ENCODE measurements around the gene ZNF28.
"Not testable (repeated sequence)": the region's sequence is repeated elsewhere in the genome, so short reads cannot be mapped to it uniquely, and the experiment has no call there.

Gene ZNF28

GRCh38 chr19:52821204-52821960 lies at the start of gene ZNF28:
Gene ZNF28 (minus strand): TSS chr19:52821633. CDS start chr19:52817958, 3,675 bp downstream.
- not testable (repeated sequence) for H3K27me3 Mint-ChIP-seq, H3K9me3 Mint-ChIP-seq
- peaks cover 25% of the 10 kb centered on the region for H3K4me1 Mint-ChIP-seq
- H3K36me3 Mint-ChIP-seq (ENCODE audit: insufficient read depth) = peaks cover 22% of the 10 kb centered on the region
- ATAC-seq (replicated peaks; ENCODE audit: extremely low read depth, poor library complexity, severe bottlenecking) (peak; percentile 99), DNase-seq (ENCODE audit: low spot score in 2 of 2) (peak; percentile 36 to 46)
- H3K4me3 Mint-ChIP-seq = peak within 1 kb of the TSS; percentile 86
- peak within 1 kb of the TSS; percentile 94 for H3K27ac Mint-ChIP-seq (ENCODE audit: low read depth)

GRCh38 chr19:52868031-52868430 lies 46.6 kb upstream of the ZNF28 start:
- not testable (repeated sequence) for H3K4me1 Mint-ChIP-seq; DNase-seq (ENCODE audit: low spot score in 2 of 2); H3K27me3 Mint-ChIP-seq; H3K4me3 Mint-ChIP-seq; H3K27ac Mint-ChIP-seq (ENCODE audit: low read depth); H3K36me3 Mint-ChIP-seq (ENCODE audit: insufficient read depth); ATAC-seq (replicated peaks; ENCODE audit: extremely low read depth, poor library complexity, severe bottlenecking); H3K9me3 Mint-ChIP-seq

- H3K36me3 Mint-ChIP-seq (ENCODE audit: insufficient read depth) = peaks cover 17% of the 10 kb centered on the region
- DNase-seq (ENCODE audit: low spot score in 2 of 2) (peak; percentile 56 to 70), ATAC-seq (replicated peaks; ENCODE audit: extremely low read depth, poor library complexity, severe bottlenecking) (peak; percentile 100)
- not testable (repeated sequence) for H3K9me3 Mint-ChIP-seq, H3K27me3 Mint-ChIP-seq
- H3K4me1 Mint-ChIP-seq = peaks cover 33% of the 10 kb centered on the region
- H3K27ac Mint-ChIP-seq (ENCODE audit: low read depth) = peak within 1 kb of the TSS; percentile 86
- H3K4me3 Mint-ChIP-seq = peak within 1 kb of the TSS; percentile 94
These were observed 36.2 kb upstream of the ZNF28 start, which contains the start of gene ZNF468 for GRCh38 chr19:52857378-52858191. Gene ZNF468 (minus strand): TSS chr19:52857619. CDS start chr19:52854272, 3,347 bp downstream.

GRCh38 chr19:52856540-52857377 lies 35.3 kb upstream of the ZNF28 start:
- not testable (repeated sequence) for H3K27me3 Mint-ChIP-seq; H3K9me3 Mint-ChIP-seq; DNase-seq (ENCODE audit: low spot score in 2 of 2)
- Mint-ChIP-seq H3K27ac (ENCODE audit: low read depth) (peak overlapping the region; percentile 86), H3K4me3 (peak overlapping the region; percentile 94), H3K4me1 (peaks cover 33% of the 10 kb centered on the region), H3K36me3 (ENCODE audit: insufficient read depth) (peaks cover 23% of the 10 kb centered on the region)
- ATAC-seq (replicated peaks; ENCODE audit: extremely low read depth, poor library complexity, severe bottlenecking) = peak; percentile 19

- not testable (repeated sequence) for H3K27me3 Mint-ChIP-seq; H3K9me3 Mint-ChIP-seq; H3K4me3 Mint-ChIP-seq; ATAC-seq (replicated peaks; ENCODE audit: extremely low read depth, poor library complexity, severe bottlenecking); H3K4me1 Mint-ChIP-seq; DNase-seq (ENCODE audit: low spot score in 2 of 2); H3K27ac Mint-ChIP-seq (ENCODE audit: low read depth)
- H3K36me3 Mint-ChIP-seq (ENCODE audit: insufficient read depth) = peaks cover 82% of the 10 kb centered on the region
These were observed 25.9 kb upstream of the ZNF28 start for GRCh38 chr19:52847352-52847751.

- H3K27me3 Mint-ChIP-seq; H3K27ac Mint-ChIP-seq (ENCODE audit: low read depth): not testable (repeated sequence)
These were observed 19.5 kb upstream of the ZNF28 start for GRCh38 chr19:52840825-52841465.

GRCh38 chr19:52834289-52834688 lies 12.9 kb upstream of the ZNF28 start:
- Mint-ChIP-seq H3K27ac (ENCODE audit: low read depth) (peak overlapping the region; percentile 91), H3K9me3 (peaks cover 19% of the 10 kb centered on the region)
- not testable (repeated sequence) for ATAC-seq (replicated peaks; ENCODE audit: extremely low read depth, poor library complexity, severe bottlenecking); H3K27me3 Mint-ChIP-seq; H3K4me3 Mint-ChIP-seq; H3K36me3 Mint-ChIP-seq (ENCODE audit: insufficient read depth); DNase-seq (ENCODE audit: low spot score in 2 of 2); H3K4me1 Mint-ChIP-seq

More at GRCh38 chr19:52840825-52841465, 19.5 kb upstream of the ZNF28 start:
- H3K4me1 Mint-ChIP-seq; DNase-seq (ENCODE audit: low spot score in 2 of 2); ATAC-seq (replicated peaks; ENCODE audit: extremely low read depth, poor library complexity, severe bottlenecking); H3K4me3 Mint-ChIP-seq: not testable (repeated sequence)
- Mint-ChIP-seq H3K9me3 (peaks cover 20% of the 10 kb centered on the region), H3K36me3 (ENCODE audit: insufficient read depth) (peaks cover 49% of the 10 kb centered on the region)

- DNase-seq (ENCODE audit: low spot score in 2 of 2) = peak in 1 of 2 donors; percentile 12
- not testable (repeated sequence) for H3K36me3 Mint-ChIP-seq (ENCODE audit: insufficient read depth); H3K4me1 Mint-ChIP-seq; H3K27me3 Mint-ChIP-seq
- H3K4me3 Mint-ChIP-seq = peak overlapping the region; percentile 43
- H3K27ac Mint-ChIP-seq (ENCODE audit: low read depth) = peak overlapping the region; percentile 91
- peaks cover 19% of the 10 kb centered on the region for H3K9me3 Mint-ChIP-seq
- ATAC-seq (replicated peaks; ENCODE audit: extremely low read depth, poor library complexity, severe bottlenecking) = peak; percentile 84
These were observed 12.1 kb upstream of the ZNF28 start for GRCh38 chr19:52833541-52833940.

GRCh38 chr19:52829866-52830265 lies 8.4 kb upstream of the ZNF28 start:
- not testable (repeated sequence) for DNase-seq (ENCODE audit: low spot score in 2 of 2); H3K4me1 Mint-ChIP-seq; H3K27ac Mint-ChIP-seq (ENCODE audit: low read depth); H3K36me3 Mint-ChIP-seq (ENCODE audit: insufficient read depth); ATAC-seq (replicated peaks; ENCODE audit: extremely low read depth, poor library complexity, severe bottlenecking); H3K4me3 Mint-ChIP-seq; H3K9me3 Mint-ChIP-seq; H3K27me3 Mint-ChIP-seq

- no peak overlapping the region for H3K4me3 Mint-ChIP-seq
These were observed 4.3 kb upstream of the ZNF28 start for GRCh38 chr19:52825765-52826164.

GRCh38 chr19:52823676-52824075 lies 2.2 kb upstream of the ZNF28 start:
- no peak overlapping the region for H3K4me3 Mint-ChIP-seq
- peaks cover 7% of the 10 kb centered on the region for H3K36me3 Mint-ChIP-seq (ENCODE audit: insufficient read depth)
- H3K27ac Mint-ChIP-seq (ENCODE audit: low read depth) = no peak overlapping the region
- no peak for DNase-seq (ENCODE audit: low spot score in 2 of 2)
- H3K9me3 Mint-ChIP-seq = no peaks in the 10 kb centered on the region
- ATAC-seq (replicated peaks; ENCODE audit: extremely low read depth, poor library complexity, severe bottlenecking) = no peak
- H3K27me3 Mint-ChIP-seq = no peaks in the 10 kb centered on the region
- peaks cover 14% of the 10 kb centered on the region for H3K4me1 Mint-ChIP-seq

More at GRCh38 chr19:52825765-52826164, 4.3 kb upstream of the ZNF28 start:
- no peak overlapping the region for H3K27ac Mint-ChIP-seq (ENCODE audit: low read depth)
- H3K9me3 Mint-ChIP-seq = no peaks in the 10 kb centered on the region
- ATAC-seq (replicated peaks; ENCODE audit: extremely low read depth, poor library complexity, severe bottlenecking) (no peak), DNase-seq (ENCODE audit: low spot score in 2 of 2) (no peak)
- H3K27me3 Mint-ChIP-seq = no peaks in the 10 kb centered on the region
- peaks cover 4% of the 10 kb centered on the region for H3K36me3 Mint-ChIP-seq (ENCODE audit: insufficient read depth)
- H3K4me1 Mint-ChIP-seq = peaks cover 3% of the 10 kb centered on the region

Data from central memory CD8-positive, alpha-beta T cell (primary cell).